Aorta (tissue), 5 donors: ENCODE results near the gene RABGAP1L. TPM values are rescaled to one million over a fixed set of nuclear protein-coding genes. Genes with fewer than 3 reads are reported as not detected.

ENCODE experiments used
- ATAC-seq: fragments of 200-7000 bp; cut with Tn5 transposase; one replicate; pipeline ENCODE4 v1.9.1; 2022; ENCODE audit warnings: moderate library complexity; ENCODE audit not compliant: low FRiP score
- DNase-seq, 2 donors: peaks; one replicate each; pipeline ENCODE4 v3.0.0-alpha.2; 2020
- H3K27ac ChIP-seq, 2 donors: one replicate each; pipeline ENCODE4 v1.5.1; 2013; ENCODE audit warnings: low read length in 2 of 2, mild to moderate bottlenecking in 2 of 2, moderate library complexity in 2 of 2, control low read depth in 1 of 2, inconsistent platforms in 1 of 2, low read depth in 1 of 2
- H3K27me3 ChIP-seq, 2 donors: one replicate each; pipeline ENCODE4 v1.6.1; 2013; ENCODE audit warnings: control low read depth in 1 of 2, low read length in 1 of 2, mild to moderate bottlenecking in 1 of 2, moderate library complexity in 1 of 2; ENCODE audit not compliant: insufficient read depth in 2 of 2, control insufficient read depth in 1 of 2
- H3K36me3 ChIP-seq, 2 donors: one replicate each; pipeline ENCODE4 v1.6.1; 2013; ENCODE audit warnings: control low read depth in 1 of 2, low read length in 1 of 2, mild to moderate bottlenecking in 1 of 2; ENCODE audit not compliant: insufficient read depth in 2 of 2, control insufficient read depth in 1 of 2
- H3K4me1 ChIP-seq, 2 donors: one replicate each; pipeline ENCODE4 v1.6.1; 2013; ENCODE audit warnings: low read length in 2 of 2, control low read depth in 1 of 2, mild to moderate bottlenecking in 1 of 2, moderate library complexity in 1 of 2; ENCODE audit not compliant: insufficient read depth in 2 of 2, control insufficient read depth in 1 of 2
- H3K4me3 ChIP-seq, 2 donors: one replicate each; pipeline ENCODE4 v1.5.1; 2013; ENCODE audit warnings: low read length in 2 of 2, control low read depth in 1 of 2, mild to moderate bottlenecking in 1 of 2
- H3K9me3 ChIP-seq: one replicate; pipeline ENCODE4 v1.6.1; 2013; ENCODE audit warnings: mild to moderate bottlenecking, low read length; ENCODE audit not compliant: control insufficient read depth
- WGBS, 2 donors: extraction: QIAGEN DNeasy Blood & Tissue Kit; methylation state at CpG; one replicate each; pipeline ENCODE4 v1.1.7; 2013; 5-methylcytosine and 5-hydroxymethylcytosine counted together
- intact Hi-C, 2 donors: fragments of 100-400 bp; cut with DNase I; formaldehyde crosslinking; loops; one replicate each; pipeline versions ENCODE4 v1.14.2 to v1.15.0; 2022
- polyA plus RNA-seq, 2 donors: library from polyadenylated mRNA; stranded (reverse); fragments of 200-250 nt; gene quantifications; one replicate each; pipeline ENCODE4 v1.2.3, GENCODE V29; 2013
- total RNA-seq, 2 donors: library from RNA; stranded (reverse); fragmentation: NEBNext Ultra II Directional; extraction: Animal tissue kit (Norgen Biotek cat#: 25700); gene quantifications; one replicate each; pipeline ENCODE4 v1.2.1, GENCODE V29; 2021
- donor health status: healthy with polysubstance abuse.
- donor health status: Bipolar disorder and iron deficiency.
- donor health status: DM: no; HTN: no; CAD: no.
- donor health status: DM: no; HTN: no; CAD: no.
- donor health status: DM: yes; HTN: yes; CAD: no.

Gene RABGAP1L
- total and polyA plus RNA-seq, 4 donors, result 14.8 to 56.4 (median 38.4) TPM

- Histone ChIP-seq H3K4me1 (no peaks in the 10 kb centered on the region), H3K9me3 (no peaks in the 10 kb centered on the region), H3K4me3 (no peak overlapping the region), H3K27ac (no peak overlapping the region), H3K36me3 (no peaks in the 10 kb centered on the region), H3K27me3 (no peaks in the 10 kb centered on the region)
- ATAC-seq (no peak), DNase-seq (no peak)
- WGBS, 2 donors, result 94 to 97% methylated on average over 2 of the region's 2 CpGs
- intact Hi-C loops, result no loop called here
Observed at GRCh38 chr1:174736831-174737230, 577.5 kb downstream of the RABGAP1L start.

DNA sequence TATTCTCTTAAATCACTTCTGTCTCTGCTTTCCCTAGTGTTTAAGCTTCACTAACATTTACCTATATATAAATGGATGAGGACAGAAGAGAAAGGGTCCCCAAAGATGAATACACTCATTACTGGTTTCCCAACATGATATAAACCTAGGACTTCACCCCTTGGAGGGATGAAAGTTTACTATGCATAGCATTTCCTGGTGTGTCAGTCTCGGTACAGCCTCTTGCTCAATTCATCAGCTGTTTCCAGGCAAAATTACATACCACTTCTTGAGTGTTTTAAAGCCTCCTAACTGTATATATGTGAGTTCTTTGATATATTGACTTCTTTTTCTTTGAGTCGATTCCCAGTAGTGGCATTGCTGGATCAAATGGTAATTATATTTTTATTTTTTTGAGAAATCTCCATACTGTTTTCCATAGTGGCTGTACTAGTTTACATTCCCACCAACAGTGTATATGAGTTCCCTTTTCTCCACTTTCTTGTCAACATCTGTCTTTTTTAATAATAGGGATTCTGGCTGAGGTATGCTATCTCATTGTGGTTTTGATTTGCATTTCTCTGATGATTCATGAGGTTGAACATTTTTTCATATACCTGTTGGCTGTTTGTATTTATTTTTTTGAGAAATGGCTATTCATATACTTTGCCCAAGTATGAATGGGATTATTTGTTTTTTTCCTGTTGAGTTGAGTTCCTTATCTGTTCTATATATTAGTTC, 581.1 kb downstream of the RABGAP1L start:
- intact Hi-C loops, result loop anchor here (5.0 kb wide), 1 partner anchor 483 kb away; no protein-coding TSS in a partner anchor
- H3K27ac ChIP-seq, result no peak overlapping the region
- H3K27me3 ChIP-seq, result no peaks in the 10 kb centered on the region
- DNase-seq (no peak), ATAC-seq (no peak)
- no peak overlapping the region for H3K4me3 ChIP-seq
- no peaks in the 10 kb centered on the region for H3K4me1 ChIP-seq
- H3K9me3 ChIP-seq, result no peaks in the 10 kb centered on the region
- no peaks in the 10 kb centered on the region for H3K36me3 ChIP-seq
- 64 to 72% methylated on average over 2 of the region's 2 CpGs for WGBS, 2 donors

DNA sequence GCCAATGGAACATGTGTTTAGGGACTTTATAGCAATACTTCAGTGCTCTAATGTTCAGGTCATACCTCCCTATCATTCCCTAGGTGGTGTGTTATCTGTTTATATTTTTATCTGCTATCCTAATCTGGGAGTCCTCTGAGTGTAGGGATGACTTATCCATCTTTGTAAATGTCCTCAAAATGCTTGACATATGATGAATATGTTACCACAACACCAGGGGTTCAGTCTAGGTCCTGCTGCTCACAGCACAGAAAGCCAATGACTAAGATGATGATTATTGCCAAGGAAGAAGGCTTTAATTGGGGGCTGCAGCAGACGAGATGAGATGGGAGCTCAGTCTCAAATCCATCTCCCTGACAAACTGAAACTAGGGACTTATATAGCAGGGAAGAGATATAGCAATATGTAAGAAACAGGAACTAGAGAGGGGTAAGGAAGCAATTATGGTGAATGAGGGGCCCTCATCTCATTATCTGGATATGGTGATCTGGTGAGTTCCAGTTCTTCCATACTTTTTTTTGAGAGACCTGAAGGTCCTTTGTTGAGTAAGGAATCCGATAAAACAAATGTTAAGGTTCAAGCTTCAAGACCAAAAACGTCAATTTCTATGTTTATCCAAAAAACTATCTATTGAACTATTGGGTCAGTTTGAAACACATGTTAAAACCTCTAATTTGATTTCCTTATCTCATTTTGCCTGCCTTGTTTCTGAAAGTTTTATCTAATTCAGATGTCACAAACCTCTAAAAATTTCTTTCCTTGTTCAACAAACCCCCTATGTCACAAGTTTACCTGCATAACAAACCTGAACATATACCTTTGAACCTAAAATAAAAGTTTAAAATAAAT, 583.7 kb downstream of the RABGAP1L start:
- H3K27me3 ChIP-seq, result no peaks in the 10 kb centered on the region
- intact Hi-C loops, result loop anchor here (5.0 kb wide), 1 partner anchor 486 kb away; no protein-coding TSS in a partner anchor
- ATAC-seq (no peak), DNase-seq (no peak)
- H3K4me1 ChIP-seq, result no peaks in the 10 kb centered on the region
- no peak overlapping the region for H3K27ac ChIP-seq
- no peaks in the 10 kb centered on the region for H3K9me3 ChIP-seq
- no peak overlapping the region for H3K4me3 ChIP-seq
- 76 to 79% methylated on average over 3 of the region's 3 CpGs for WGBS, 2 donors
- no peaks in the 10 kb centered on the region for H3K36me3 ChIP-seq

DNA sequence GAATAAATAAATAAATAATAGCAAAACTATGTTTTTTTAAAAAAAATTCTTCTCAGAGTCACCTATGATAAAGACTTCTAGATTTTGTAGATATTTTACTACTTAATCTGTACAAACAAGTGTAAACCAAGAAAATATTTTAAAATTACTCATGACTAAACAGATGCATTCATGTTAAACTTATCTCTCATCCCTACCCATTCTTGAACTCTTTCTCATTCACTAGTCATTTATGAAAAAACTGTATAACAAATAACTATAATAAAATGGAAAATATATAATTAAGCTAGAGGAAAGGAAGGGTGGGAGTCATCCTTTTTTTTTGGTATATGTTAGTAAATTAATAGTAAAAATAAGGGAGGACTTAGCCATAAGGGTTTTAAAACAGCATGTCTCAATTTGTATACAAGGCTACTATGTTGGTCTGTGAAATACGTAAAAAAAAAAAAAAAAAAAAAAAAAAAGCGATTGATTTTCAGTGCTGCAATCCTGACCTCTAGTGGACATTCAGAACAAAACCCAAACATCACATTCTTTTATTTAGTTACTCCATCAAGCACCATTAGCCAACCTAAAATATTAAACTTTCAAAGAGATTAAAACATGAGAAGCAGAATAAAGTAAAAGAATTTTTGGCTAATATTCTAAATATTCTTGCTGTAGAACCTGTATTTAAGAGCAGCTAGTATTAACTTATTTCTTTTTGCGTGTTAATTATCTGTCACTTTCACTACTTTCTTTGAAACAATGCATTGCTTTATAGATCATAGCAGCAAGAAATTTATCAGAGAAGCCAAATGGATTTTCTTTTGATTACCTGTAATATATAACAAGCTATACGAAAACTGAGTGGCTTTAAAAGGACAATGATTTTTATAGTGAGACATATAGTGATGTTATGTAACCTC, 584.6 kb downstream of the RABGAP1L start:
- Histone ChIP-seq H3K4me1 (no peaks in the 10 kb centered on the region), H3K27ac (no peak overlapping the region), H3K27me3 (no peaks in the 10 kb centered on the region), H3K4me3 (no peak overlapping the region), H3K9me3 (no peaks in the 10 kb centered on the region), H3K36me3 (no peaks in the 10 kb centered on the region)
- DNase-seq (no peak), ATAC-seq (peak; percentile 41)
- intact Hi-C loops, result loop anchor here (5.0 kb wide), 1 partner anchor 487 kb away; no protein-coding TSS in a partner anchor
- WGBS, 2 donors, result 22 to 23% methylated on average over 4 of the region's 4 CpGs

GRCh38 chr1:174744886-174745285, 585.6 kb downstream of the RABGAP1L start:
- no peaks in the 10 kb centered on the region for H3K9me3 ChIP-seq
- ATAC-seq, result no peak
- no peaks in the 10 kb centered on the region for H3K36me3 ChIP-seq
- no peak overlapping the region for H3K27ac ChIP-seq
- no peaks in the 10 kb centered on the region for H3K4me1 ChIP-seq
- no peaks in the 10 kb centered on the region for H3K27me3 ChIP-seq
- intact Hi-C loops, result loop anchor here (5.0 kb wide), 1 partner anchor 488 kb away; no protein-coding TSS in a partner anchor
- 70 to 81% methylated on average over 2 of the region's 2 CpGs for WGBS, 2 donors
- DNase-seq, result no peak
- no peak overlapping the region for H3K4me3 ChIP-seq

DNA sequence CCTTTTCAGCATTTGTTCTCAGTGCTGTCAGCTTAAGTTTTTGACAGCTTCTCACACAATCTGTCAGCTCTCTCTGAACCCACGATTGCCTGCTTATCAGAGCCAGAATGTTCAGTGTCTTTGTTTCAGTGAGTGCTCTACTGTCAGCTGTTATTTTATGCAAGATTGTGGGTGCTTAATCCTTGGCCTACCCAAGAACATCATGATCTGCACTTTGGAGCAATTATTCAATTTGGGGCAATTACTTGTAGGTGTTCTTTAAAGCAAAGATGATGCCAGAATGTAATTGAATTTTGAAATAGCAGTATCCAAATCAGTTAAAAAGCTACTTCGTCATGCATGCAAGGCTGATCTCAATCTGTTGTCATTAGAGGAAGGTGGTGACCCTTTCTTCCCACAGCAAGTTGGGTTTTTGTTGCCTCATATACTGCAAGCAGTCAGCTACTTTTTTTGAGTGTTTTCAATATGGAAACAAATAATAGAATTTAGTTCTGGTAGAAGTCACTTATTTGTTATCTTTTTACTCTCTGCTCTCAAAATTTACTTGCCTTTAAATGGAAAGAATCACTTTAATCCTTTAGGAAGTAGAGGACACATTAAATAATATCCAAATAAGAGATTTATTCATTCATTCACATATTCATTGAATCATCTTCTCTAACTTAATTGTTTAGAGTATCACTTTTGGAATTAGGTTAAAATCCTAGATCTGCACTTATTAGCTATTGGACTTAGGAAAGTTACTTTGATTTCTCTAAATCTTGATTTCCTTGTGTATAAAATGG, 586.9 kb downstream of the RABGAP1L start:
- Histone ChIP-seq H3K9me3 (no peaks in the 10 kb centered on the region), H3K4me1 (no peaks in the 10 kb centered on the region), H3K27me3 (no peaks in the 10 kb centered on the region), H3K27ac (no peak overlapping the region), H3K4me3 (no peak overlapping the region), H3K36me3 (no peaks in the 10 kb centered on the region)
- whole genome bisulfite sequencing, 2 donors, result 63 to 65% methylated on average over 2 of the region's 2 CpGs
- ATAC-seq (no peak), DNase-seq (no peak)
- intact Hi-C loops, result no loop called here

- Histone ChIP-seq H3K4me1 (no peaks in the 10 kb centered on the region), H3K4me3 (no peak overlapping the region), H3K9me3 (no peaks in the 10 kb centered on the region), H3K36me3 (no peaks in the 10 kb centered on the region), H3K27me3 (no peaks in the 10 kb centered on the region), H3K27ac (no peak overlapping the region)
- intact Hi-C loops, result no loop called here
- ATAC-seq (no peak), DNase-seq (no peak)
Observed at GRCh38 chr1:174747613-174748012, 588.3 kb downstream of the RABGAP1L start.

GRCh38 chr1:174748586-174748985, 589.3 kb downstream of the RABGAP1L start:
- ATAC-seq (no peak), DNase-seq (no peak)
- WGBS, 2 donors, result 92 to 93% methylated on average over 7 of the region's 7 CpGs
- no peaks in the 10 kb centered on the region for H3K4me1 ChIP-seq
- H3K9me3 ChIP-seq, result no peaks in the 10 kb centered on the region
- no peaks in the 10 kb centered on the region for H3K27me3 ChIP-seq
- H3K36me3 ChIP-seq, result no peaks in the 10 kb centered on the region
- H3K4me3 ChIP-seq, result no peak overlapping the region
- H3K27ac ChIP-seq, result no peak overlapping the region
- intact Hi-C loops, result no loop called here
